PC-9 (cell line): Measurements from ENCODE around the gene SNAPC4. TPM values are rescaled to one million over a fixed set of nuclear protein-coding genes. Genes with fewer than 3 reads are reported as not detected.

ENCODE experiments used
- BruUV-seq: library from RNA; stranded (reverse); fragments of 400-500 nt; replicated peaks from 2 replicates; lab custom pipeline; 2021; lab: Mats Ljungman, UMichigan
- CTCF ChIA-PET: fragments of 300-600 bp; sonication (Branson Sonifier 250); formaldehyde crosslinking; loops from one replicate; lab custom pipeline; 2022; ENCODE audit warnings: antibody characterized with exemption; lab: Charles Lee
- POLR2A ChIA-PET: fragments of 300-600 bp; sonication (Branson Sonifier 250); formaldehyde crosslinking; loops from one replicate; lab custom pipeline; 2022; ENCODE audit warnings: antibody characterized with exemption; ENCODE audit not compliant: unreplicated experiment; lab: Charles Lee
- DNase-seq, 2 experiments: peaks; one replicate each; pipeline versions ENCODE4 v3.0.0 to v3.0.0-alpha.2; 2015 to 2022; ENCODE audit warnings: mixed read lengths in 1 of 2
- H2AFZ ChIP-seq: fragments of 200-600 bp; sonication (generic); 2 replicates; pipeline ENCODE4 v1.8.1; 2017; ENCODE audit warnings: antibody characterized with exemption
- H3F3A ChIP-seq: fragments of 200-600 bp; sonication (generic); 2 replicates; pipeline ENCODE4 v1.8.1; 2017; ENCODE audit warnings: antibody characterized with exemption, mild to moderate bottlenecking, low read depth; ENCODE audit not compliant: insufficient read depth
- H3K27ac ChIP-seq: fragments of 200-600 bp; sonication (generic); 2 replicates; pipeline ENCODE4 v1.6.1; 2016; ENCODE audit warnings: mixed run types
- H3K27me3 ChIP-seq: fragments of 200-600 bp; sonication (generic); 2 replicates; pipeline ENCODE4 v1.6.1; 2016; ENCODE audit warnings: low read depth, mixed run types; ENCODE audit not compliant: insufficient read depth
- H3K36me3 ChIP-seq: fragments of 200-600 bp; sonication (generic); 2 replicates; pipeline ENCODE4 v1.6.1; 2016; ENCODE audit warnings: low read depth, mixed run types
- H3K4me1 ChIP-seq: fragments of 200-600 bp; sonication (generic); replicated peaks from 2 replicates; pipeline ENCODE4 v1.6.1; 2016; ENCODE audit warnings: mixed run types; ENCODE audit not compliant: insufficient read depth
- H3K4me2 ChIP-seq: fragments of 200-600 bp; sonication (generic); 2 replicates; pipeline ENCODE4 v1.6.1; 2017; ENCODE audit warnings: mixed run types
- H3K4me3 ChIP-seq: fragments of 200-600 bp; sonication (generic); 2 replicates; pipeline ENCODE4 v1.6.1; 2016; ENCODE audit warnings: mixed run types
- H3K79me2 ChIP-seq: fragments of 200-600 bp; sonication (generic); 2 replicates; pipeline ENCODE4 v1.6.1; 2017; ENCODE audit warnings: low read depth, mixed run types
- H3K9me2 ChIP-seq: fragments of 200-600 bp; sonication (generic); 2 replicates; pipeline ENCODE4 v1.8.1; 2017; ENCODE audit warnings: mild to moderate bottlenecking; ENCODE audit not compliant: insufficient read depth
- H3K9me3 ChIP-seq: fragments of 200-600 bp; sonication (generic); 2 replicates; pipeline ENCODE4 v1.8.1; 2016; ENCODE audit warnings: low read depth; ENCODE audit not compliant: insufficient read depth
- H4K20me1 ChIP-seq: fragments of 200-600 bp; sonication (generic); 2 replicates; pipeline ENCODE4 v1.8.1; 2017; ENCODE audit not compliant: insufficient read depth
- EZH2 ChIP-seq: fragments of 200-600 bp; sonication (generic); IDR thresholded peaks from 2 replicates; pipeline ENCODE4 v1.8.0; 2017; ENCODE audit warnings: antibody characterized with exemption, low read depth
- intact Hi-C: fragments of 100-400 bp; cut with micrococcal nuclease; formaldehyde crosslinking; loops from one replicate; pipeline ENCODE4 v1.10.0; 2022; ENCODE audit not compliant: unreplicated experiment
- total RNA-seq: library from RNA; stranded (reverse); gene quantifications from 2 replicates; pipeline ENCODE4 v1.2.3, GENCODE V29; 2021
- TF ChIP-seq, protein P1 (sequence below): fragments of 200-600 bp; sonication (generic); conservative IDR thresholded peaks from 2 replicates; pipeline ENCODE4 v1.6.1; 2017; ENCODE audit warnings: mixed run types, antibody characterized with exemption, mild to moderate bottlenecking, moderate library complexity

SNAPC4 gene
- total RNA-seq, 1 experiment from 2014 or later: 14.4 TPM

DNA sequence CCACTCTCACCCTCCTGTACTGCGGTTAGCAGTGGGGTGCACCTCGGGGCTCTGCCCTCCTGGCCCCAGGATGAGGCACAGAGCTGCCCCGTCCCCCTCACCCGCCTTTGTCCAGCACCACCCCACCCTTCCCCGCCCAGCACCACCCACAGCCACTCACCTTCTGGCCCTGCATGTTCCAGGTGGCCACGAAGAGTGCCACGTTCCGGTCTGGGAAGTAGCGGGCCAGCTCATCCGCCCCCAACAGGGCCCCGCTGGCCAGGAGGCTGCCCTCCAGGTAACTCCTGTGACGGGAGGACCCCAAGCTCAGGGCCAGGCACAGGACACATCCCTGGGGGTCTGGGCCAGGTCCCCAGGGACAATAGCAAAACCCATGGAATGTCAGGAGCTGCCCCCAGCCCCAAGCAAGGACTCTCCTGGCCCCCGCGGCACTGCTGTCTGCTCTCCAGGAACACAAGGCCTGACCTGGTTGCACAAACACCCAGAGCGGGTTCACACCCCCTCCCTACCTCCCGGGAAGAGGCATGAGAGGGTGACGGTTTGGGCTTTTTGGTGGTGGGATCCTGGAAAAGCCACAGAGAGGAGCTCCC is 34.7 kb upstream of the SNAPC4 start:
- Histone ChIP-seq H3K9me2 (no peaks in the 10 kb centered on the region), H3K27ac (no peak overlapping the region), H3F3A (no peaks in the 10 kb centered on the region; the same call in 1 of the 2 replicates), H3K4me3 (no peak overlapping the region), H3K4me1 (peaks cover 10% of the 10 kb centered on the region), H2AFZ (no peak overlapping the region), H3K36me3 (no peaks in the 10 kb centered on the region), H3K27me3 (no peaks in the 10 kb centered on the region), H3K9me3 (no peaks in the 10 kb centered on the region), H3K4me2 (no peak overlapping the region), H3K79me2 (peaks cover 20% of the 10 kb centered on the region; the same call in 1 of the 2 replicates), H4K20me1 (peaks cover 28% of the 10 kb centered on the region)
- BruUV-seq: no TSS peak
- intact Hi-C loops: no loop called here
- TF ChIP-seq EZH2: no peak
- TF ChIP-seq, protein P1, sequence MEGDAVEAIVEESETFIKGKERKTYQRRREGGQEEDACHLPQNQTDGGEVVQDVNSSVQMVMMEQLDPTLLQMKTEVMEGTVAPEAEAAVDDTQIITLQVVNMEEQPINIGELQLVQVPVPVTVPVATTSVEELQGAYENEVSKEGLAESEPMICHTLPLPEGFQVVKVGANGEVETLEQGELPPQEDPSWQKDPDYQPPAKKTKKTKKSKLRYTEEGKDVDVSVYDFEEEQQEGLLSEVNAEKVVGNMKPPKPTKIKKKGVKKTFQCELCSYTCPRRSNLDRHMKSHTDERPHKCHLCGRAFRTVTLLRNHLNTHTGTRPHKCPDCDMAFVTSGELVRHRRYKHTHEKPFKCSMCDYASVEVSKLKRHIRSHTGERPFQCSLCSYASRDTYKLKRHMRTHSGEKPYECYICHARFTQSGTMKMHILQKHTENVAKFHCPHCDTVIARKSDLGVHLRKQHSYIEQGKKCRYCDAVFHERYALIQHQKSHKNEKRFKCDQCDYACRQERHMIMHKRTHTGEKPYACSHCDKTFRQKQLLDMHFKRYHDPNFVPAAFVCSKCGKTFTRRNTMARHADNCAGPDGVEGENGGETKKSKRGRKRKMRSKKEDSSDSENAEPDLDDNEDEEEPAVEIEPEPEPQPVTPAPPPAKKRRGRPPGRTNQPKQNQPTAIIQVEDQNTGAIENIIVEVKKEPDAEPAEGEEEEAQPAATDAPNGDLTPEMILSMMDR: no peak
- ChIA-PET CTCF (interaction anchor here (0.6 kb wide), 1 partner anchor 180 kb away, joined by 5 read pairs; no protein-coding TSS in a partner anchor), POLR2A (no interaction called here)
- DNase-seq: no peak

DNA sequence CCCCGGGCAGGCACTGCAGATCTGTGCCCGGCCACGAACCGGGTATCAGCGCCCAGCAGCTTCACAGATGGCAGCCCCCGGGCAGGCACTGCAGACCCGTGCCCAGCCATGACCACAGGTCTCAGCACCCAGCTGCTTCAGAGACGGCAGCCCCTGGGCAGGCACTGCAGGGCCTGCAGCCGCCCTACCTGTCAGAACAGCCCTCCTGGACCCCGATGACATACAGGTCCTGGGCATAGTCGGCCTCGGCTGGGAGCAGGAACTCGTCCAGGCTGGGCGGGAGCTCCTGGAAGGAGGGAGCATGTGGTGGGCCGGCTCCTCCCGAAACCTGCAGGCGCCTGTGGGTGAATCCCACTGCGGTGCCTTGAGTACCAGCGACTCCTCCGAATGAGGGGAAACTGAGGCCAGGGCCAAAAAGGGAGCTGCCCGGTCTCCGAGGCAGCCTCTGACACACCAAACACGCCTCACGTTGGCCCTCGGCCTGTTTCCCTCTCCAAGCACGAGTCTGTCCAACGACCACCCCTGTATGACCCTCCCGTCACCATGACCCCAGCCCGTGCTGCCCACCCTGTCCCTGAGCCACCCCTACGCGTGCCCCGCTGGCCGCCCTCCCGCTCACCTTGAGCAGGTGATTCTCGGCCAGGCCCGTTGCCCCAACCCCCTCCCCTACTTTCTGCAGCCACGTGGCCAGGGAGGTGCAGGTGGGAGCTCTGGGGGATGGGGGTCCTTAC is 34.0 kb upstream of the SNAPC4 start:
- intact Hi-C loops: no loop called here
- H3F3A ChIP-seq: peaks cover 4% of the 10 kb centered on the region; the same call in 1 of the 2 replicates
- peaks cover 28% of the 10 kb centered on the region for H4K20me1 ChIP-seq
- no peak overlapping the region for H3K4me2 ChIP-seq
- no TSS peak for BruUV-seq
- H3K4me3 ChIP-seq: no peak overlapping the region
- CTCF ChIA-PET: no interaction called here
- H3K79me2 ChIP-seq: peaks cover 20% of the 10 kb centered on the region; the same call in 1 of the 2 replicates
- H3K9me3 ChIP-seq: no peaks in the 10 kb centered on the region
- POLR2A ChIA-PET: no interaction called here
- H3K36me3 ChIP-seq: no peaks in the 10 kb centered on the region
- no peak overlapping the region for H2AFZ ChIP-seq
- no peak for DNase-seq
- no peak overlapping the region for H3K27ac ChIP-seq
- no peak for TF ChIP-seq EZH2
- TF ChIP-seq, protein P1: no peak
- H3K9me2 ChIP-seq: no peaks in the 10 kb centered on the region
- H3K27me3 ChIP-seq: no peaks in the 10 kb centered on the region
- H3K4me1 ChIP-seq: peaks cover 10% of the 10 kb centered on the region

DNA sequence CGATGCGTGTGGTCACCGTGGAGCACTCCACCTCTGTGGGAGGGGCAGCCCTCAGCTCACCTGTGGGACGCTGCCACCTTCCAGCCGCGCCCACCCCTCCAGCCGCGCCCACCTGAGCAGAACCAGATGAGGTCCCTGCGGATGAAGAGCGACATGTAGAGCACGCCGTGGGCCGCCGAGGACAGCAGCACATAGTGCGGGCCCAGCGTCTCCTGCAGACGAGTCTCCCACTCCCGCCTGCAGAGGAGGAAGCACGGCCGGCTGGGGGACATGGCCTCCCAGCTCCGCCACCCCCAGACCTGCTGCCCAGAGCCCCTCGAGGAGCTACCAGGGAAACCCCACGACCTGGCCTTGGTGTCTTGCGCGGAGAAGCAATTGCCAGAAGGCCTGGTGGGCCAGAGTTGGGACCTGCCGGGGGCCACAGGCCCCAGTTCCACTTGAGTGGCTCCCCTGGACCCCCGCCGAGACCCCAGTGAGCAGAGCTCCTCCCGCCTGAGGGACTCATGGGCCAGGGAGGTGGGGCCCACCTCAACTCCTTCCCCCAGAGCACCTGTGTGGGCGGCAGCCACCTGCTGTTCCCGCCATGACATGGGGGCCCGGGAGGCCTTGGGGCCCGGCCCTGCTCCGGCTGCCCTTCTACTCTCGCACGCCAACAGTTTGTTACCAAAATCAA is 33.2 kb upstream of the SNAPC4 start:
- BruUV-seq: no TSS peak
- CTCF ChIA-PET: no interaction called here
- Histone ChIP-seq H2AFZ (no peak overlapping the region), H3F3A (peaks cover 9% of the 10 kb centered on the region; the same call in 1 of the 2 replicates), H3K79me2 (peaks cover 12% of the 10 kb centered on the region; the same call in 1 of the 2 replicates), H3K36me3 (no peaks in the 10 kb centered on the region), H3K4me1 (peaks cover 7% of the 10 kb centered on the region), H3K27ac (no peak overlapping the region), H3K4me3 (no peak overlapping the region), H4K20me1 (peaks cover 25% of the 10 kb centered on the region), H3K9me3 (no peaks in the 10 kb centered on the region), H3K9me2 (no peaks in the 10 kb centered on the region), H3K4me2 (no peak overlapping the region), H3K27me3 (no peaks in the 10 kb centered on the region)
- POLR2A ChIA-PET: no interaction called here
- TF ChIP-seq EZH2: no peak
- TF ChIP-seq, protein P1: no peak
- DNase-seq: no peak
- intact Hi-C loops: no loop called here
